ENCODE data around the gene WDR7.
A peak's percentile ranks its signal among the peaks of the same experiment; 100 is the strongest.

- TF ChIP-seq CTCF (IDR thresholded peaks at IDR 0.05; ENCODE audit: low read depth, low read length), result peak; percentile 96
- TF ChIP-seq EZH2phosphoT487 (IDR thresholded peaks at IDR 0.05; ENCODE audit: low read depth), result no peak
Observed at GRCh38 chr18:56709463-56709862, 58.3 kb downstream of the WDR7 start.

All from OCI-LY3 (cell line).